ENCODE data around the gene ARHGEF17. TPM values are rescaled to one million over a fixed set of nuclear protein-coding genes. Genes with fewer than 3 reads are reported as not detected.

Gene ARHGEF17
- polyA plus RNA-seq, 1 donor (not counting 4 experiments of a cell fraction or from before 2014, with no cell fraction given): 5.1 TPM

GRCh38 chr11:73414977-73415651 lies 107.0 kb downstream of the ARHGEF17 start:
- TF ChIP-seq, protein P1, sequence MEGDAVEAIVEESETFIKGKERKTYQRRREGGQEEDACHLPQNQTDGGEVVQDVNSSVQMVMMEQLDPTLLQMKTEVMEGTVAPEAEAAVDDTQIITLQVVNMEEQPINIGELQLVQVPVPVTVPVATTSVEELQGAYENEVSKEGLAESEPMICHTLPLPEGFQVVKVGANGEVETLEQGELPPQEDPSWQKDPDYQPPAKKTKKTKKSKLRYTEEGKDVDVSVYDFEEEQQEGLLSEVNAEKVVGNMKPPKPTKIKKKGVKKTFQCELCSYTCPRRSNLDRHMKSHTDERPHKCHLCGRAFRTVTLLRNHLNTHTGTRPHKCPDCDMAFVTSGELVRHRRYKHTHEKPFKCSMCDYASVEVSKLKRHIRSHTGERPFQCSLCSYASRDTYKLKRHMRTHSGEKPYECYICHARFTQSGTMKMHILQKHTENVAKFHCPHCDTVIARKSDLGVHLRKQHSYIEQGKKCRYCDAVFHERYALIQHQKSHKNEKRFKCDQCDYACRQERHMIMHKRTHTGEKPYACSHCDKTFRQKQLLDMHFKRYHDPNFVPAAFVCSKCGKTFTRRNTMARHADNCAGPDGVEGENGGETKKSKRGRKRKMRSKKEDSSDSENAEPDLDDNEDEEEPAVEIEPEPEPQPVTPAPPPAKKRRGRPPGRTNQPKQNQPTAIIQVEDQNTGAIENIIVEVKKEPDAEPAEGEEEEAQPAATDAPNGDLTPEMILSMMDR (optimal IDR thresholded peaks at IDR 0.05 in 1 of 3, IDR thresholded peaks at IDR 0.05 in 1 of 3, conservative IDR thresholded peaks at IDR 0.05 in 1 of 3; ENCODE audit: extremely low read depth in 1 of 3, insufficient read depth in 2 of 3, low read length in 3 of 3): no peak
- no peak for TF ChIP-seq EZH2 (IDR thresholded peaks at IDR 0.05; ENCODE audit: low read length)
- Histone ChIP-seq H3K9me1 (ENCODE audit: control insufficient read depth, extremely low read depth, insufficient read depth, low read length) (no peaks in the 10 kb centered on the region), H3K4me2 (ENCODE audit: control insufficient read depth, extremely low read depth, insufficient read depth, low read depth, low read length) (no peak overlapping the region), H3K27me3 (ENCODE audit: control insufficient read depth, extremely low read depth, insufficient read depth, low read length) (no peaks in the 10 kb centered on the region), H3K9ac (ENCODE audit: control insufficient read depth, extremely low read depth, insufficient read depth, low read length) (no peak overlapping the region), H3K4me1 (ENCODE audit: control insufficient read depth, extremely low read depth, insufficient read depth, low read length) (no peaks in the 10 kb centered on the region), H3K36me3 (ENCODE audit: control insufficient read depth in 2 of 2, extremely low read depth in 1 of 2, insufficient read depth in 2 of 2, low read length in 2 of 2) (peaks cover 4 to 5% of the 10 kb centered on the region in 2 experiments), H3K9me3 (ENCODE audit: control insufficient read depth, low read depth, low read length) (no peaks in the 10 kb centered on the region), H3K27ac (ENCODE audit: control insufficient read depth, insufficient read depth, low read length) (no peak overlapping the region), H3K79me2 (ENCODE audit: control insufficient read depth, insufficient read depth, low read length) (no peaks in the 10 kb centered on the region), H4K20me1 (ENCODE audit: control insufficient read depth, extremely low read depth, insufficient read depth, low read length) (no peaks in the 10 kb centered on the region), H3K4me3 (ENCODE audit: control insufficient read depth in 2 of 3, extremely low read depth in 1 of 3, insufficient read depth in 2 of 3, low read depth in 1 of 3, low read length in 3 of 3) (no peak overlapping the region), H2AFZ (ENCODE audit: control insufficient read depth, low read length) (no peak overlapping the region)
- dilution Hi-C loops (cut with MboI; ENCODE audit: extremely low pct_ligation_motif_present, low sequenced_read_pairs): no loop called here
- FAIRE-seq: no peak
- no peak for DNase-seq (ENCODE audit: low read depth, low spot score)

GRCh38 chr11:73415854-73416615 lies 108.0 kb downstream of the ARHGEF17 start:
- H3K4me2 ChIP-seq (ENCODE audit: control insufficient read depth, extremely low read depth, insufficient read depth, low read depth, low read length): no peak overlapping the region
- H2AFZ ChIP-seq (ENCODE audit: control insufficient read depth, low read length): no peak overlapping the region
- no peak for FAIRE-seq
- DNase-seq (ENCODE audit: low read depth, low spot score): no peak
- no peaks in the 10 kb centered on the region for H4K20me1 ChIP-seq (ENCODE audit: control insufficient read depth, extremely low read depth, insufficient read depth, low read length)
- H3K79me2 ChIP-seq (ENCODE audit: control insufficient read depth, insufficient read depth, low read length): no peaks in the 10 kb centered on the region
- dilution Hi-C loops (cut with MboI; ENCODE audit: extremely low pct_ligation_motif_present, low sequenced_read_pairs): no loop called here
- H3K9me3 ChIP-seq (ENCODE audit: control insufficient read depth, low read depth, low read length): no peaks in the 10 kb centered on the region
- H3K36me3 ChIP-seq (ENCODE audit: control insufficient read depth in 2 of 2, extremely low read depth in 1 of 2, insufficient read depth in 2 of 2, low read length in 2 of 2): peaks cover 1 to 4% of the 10 kb centered on the region in 2 experiments
- H3K4me1 ChIP-seq (ENCODE audit: control insufficient read depth, extremely low read depth, insufficient read depth, low read length): no peaks in the 10 kb centered on the region
- no peak overlapping the region for H3K27ac ChIP-seq (ENCODE audit: control insufficient read depth, insufficient read depth, low read length)
- no peak overlapping the region for H3K9ac ChIP-seq (ENCODE audit: control insufficient read depth, extremely low read depth, insufficient read depth, low read length)
- no peaks in the 10 kb centered on the region for H3K9me1 ChIP-seq (ENCODE audit: control insufficient read depth, extremely low read depth, insufficient read depth, low read length)
- no peak for TF ChIP-seq EZH2 (IDR thresholded peaks at IDR 0.05; ENCODE audit: low read length)
- TF ChIP-seq, protein P1 (optimal IDR thresholded peaks at IDR 0.05 in 1 of 3, IDR thresholded peaks at IDR 0.05 in 1 of 3, conservative IDR thresholded peaks at IDR 0.05 in 1 of 3; ENCODE audit: extremely low read depth in 1 of 3, insufficient read depth in 2 of 3, low read length in 3 of 3): no peak
- no peak overlapping the region for H3K4me3 ChIP-seq (ENCODE audit: control insufficient read depth in 2 of 3, extremely low read depth in 1 of 3, insufficient read depth in 2 of 3, low read depth in 1 of 3, low read length in 3 of 3)
- no peaks in the 10 kb centered on the region for H3K27me3 ChIP-seq (ENCODE audit: control insufficient read depth, extremely low read depth, insufficient read depth, low read length)

Data from keratinocyte (primary cell).